ENCODE data around the gene HSD17B11. TPM values are rescaled to one million over a fixed set of nuclear protein-coding genes. Genes with fewer than 3 reads are reported as not detected.
A peak's percentile ranks its signal among the peaks of the same experiment; 100 is the strongest.

Gene HSD17B11, protein sequence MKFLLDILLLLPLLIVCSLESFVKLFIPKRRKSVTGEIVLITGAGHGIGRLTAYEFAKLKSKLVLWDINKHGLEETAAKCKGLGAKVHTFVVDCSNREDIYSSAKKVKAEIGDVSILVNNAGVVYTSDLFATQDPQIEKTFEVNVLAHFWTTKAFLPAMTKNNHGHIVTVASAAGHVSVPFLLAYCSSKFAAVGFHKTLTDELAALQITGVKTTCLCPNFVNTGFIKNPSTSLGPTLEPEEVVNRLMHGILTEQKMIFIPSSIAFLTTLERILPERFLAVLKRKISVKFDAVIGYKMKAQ
- 10 to 100 TPM; 42.2 to 50.5 (median 49.8) TPM for total RNA-seq
- 88.4 TPM for total RNA-seq (2013)

DNA sequence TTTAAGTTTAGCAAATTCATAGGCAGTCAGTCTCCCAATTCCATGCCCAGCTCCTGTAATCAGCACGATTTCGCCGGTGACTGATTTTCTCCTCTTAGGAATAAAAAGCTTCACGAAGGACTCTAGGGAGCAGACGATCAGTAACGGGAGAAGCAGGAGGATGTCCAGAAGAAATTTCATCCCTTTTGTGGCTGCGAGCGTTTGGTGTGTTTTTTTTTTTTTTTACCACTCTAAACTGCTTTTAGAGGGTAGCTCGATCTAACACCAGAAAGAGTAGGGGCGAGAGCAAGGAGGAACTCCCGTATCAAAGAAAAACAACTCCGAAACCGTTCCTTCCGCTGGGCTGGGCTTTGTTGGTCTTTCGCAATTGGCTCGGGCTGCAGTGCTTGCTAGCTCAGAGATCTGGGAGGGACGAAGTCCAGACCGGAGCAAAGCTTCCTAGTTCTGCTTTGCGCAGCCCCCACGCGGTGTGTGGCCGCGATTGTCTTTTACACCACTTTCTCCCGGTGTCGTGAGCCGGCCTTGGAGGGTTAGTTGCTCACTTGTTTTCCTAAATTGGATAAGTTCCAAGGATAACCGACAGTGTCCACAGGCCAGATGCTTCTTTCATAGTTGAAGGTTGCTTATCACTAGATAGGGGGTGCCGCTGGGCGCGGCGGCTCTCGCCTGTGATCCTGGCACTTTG, at the start of gene HSD17B11:
Gene HSD17B11 (minus strand): TSS at position 298 of the 685 bp plus-strand sequence. CDS start 118 bp downstream, at position 180.
- peak; percentile 97 to 99 (median 98) for ATAC-seq
- no peak for TF ChIP-seq CTCF (IDR thresholded peaks at IDR 0.05)
- no peaks in the 10 kb centered on the region for H3K27me3 ChIP-seq (ENCODE audit: control insufficient read depth, insufficient read depth, low read length)
- peak; percentile 66 to 92 for DNase-seq
- H3K36me3 ChIP-seq (ENCODE audit: control insufficient read depth, insufficient read depth, low read length) = no peaks in the 10 kb centered on the region
- intact Hi-C loops (cut with micrococcal nuclease) = loop anchor here (1.0 to 5.0 kb wide), 2 partner anchors 31 to 76 kb away; partner anchors contain the start of gene NUDT9
- peak within 1 kb of the TSS; percentile 63 for H3K27ac ChIP-seq (ENCODE audit: low read length)
- H3K4me3 ChIP-seq (ENCODE audit: low read length) = peak within 1 kb of the TSS; percentile 53
- Mint-ChIP-seq H3K36me3 (no peaks in the 10 kb centered on the region), H3K27me3 (ENCODE audit: low read depth in 2 of 2) (no peaks in the 10 kb centered on the region), H3K27ac (peak within 1 kb of the TSS; percentile 91), H3K4me1 (peaks cover 46 to 47% of the 10 kb centered on the region in 2 donors), H3K4me3 (peak within 1 kb of the TSS; percentile 96), H3K9me3 (no peaks in the 10 kb centered on the region)
- under 1% methylated on average over 30 of the region's 32 CpGs for WGBS (ENCODE audit: insufficient coverage)
- peaks cover 18% of the 10 kb centered on the region for H3K4me1 ChIP-seq (ENCODE audit: control insufficient read depth, insufficient read depth, low read length)
- H3K9me3 ChIP-seq (ENCODE audit: control insufficient read depth, insufficient read depth, low read length) = no peaks in the 10 kb centered on the region

- WGBS (ENCODE audit: insufficient coverage) = 100% methylated on average over 1 of the region's 2 CpGs
Observed at GRCh38 chr4:87433342-87433741, 42.4 kb upstream of the HSD17B11 start.

DNA sequence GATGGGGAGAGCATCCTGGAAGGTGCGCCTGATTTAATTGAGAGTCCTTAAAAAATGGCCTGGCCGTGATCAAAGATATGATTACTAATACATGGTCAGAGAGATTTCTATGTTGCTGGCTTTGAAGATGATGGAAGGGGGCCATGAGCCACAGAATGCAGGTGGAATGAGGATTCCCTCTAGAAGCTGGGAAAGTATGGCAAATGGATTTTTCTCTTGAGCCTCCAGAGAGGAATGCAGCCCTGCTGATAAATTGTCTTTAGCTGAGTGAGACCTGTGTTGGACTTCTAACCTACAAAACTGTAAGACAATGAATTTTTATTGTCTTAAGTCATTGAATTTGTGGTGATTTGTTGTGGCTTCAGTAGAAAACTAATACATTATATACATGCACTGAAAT, 39.0 kb upstream of the HSD17B11 start:
- no peaks in the 10 kb centered on the region for H3K4me1 ChIP-seq (ENCODE audit: control insufficient read depth, insufficient read depth, low read length)
- Mint-ChIP-seq H3K9me3 (no peaks in the 10 kb centered on the region), H3K4me1 (peaks cover 17 to 31% of the 10 kb centered on the region in 2 donors), H3K27ac (no peak overlapping the region), H3K36me3 (no peaks in the 10 kb centered on the region), H3K27me3 (ENCODE audit: low read depth in 2 of 2) (no peaks in the 10 kb centered on the region), H3K4me3 (no peak overlapping the region)
- WGBS (ENCODE audit: insufficient coverage) = 100% methylated on average over 2 of the region's 2 CpGs
- no peak overlapping the region for H3K27ac ChIP-seq (ENCODE audit: low read length)
- H3K36me3 ChIP-seq (ENCODE audit: control insufficient read depth, insufficient read depth, low read length) = peaks cover 3% of the 10 kb centered on the region
- no peaks in the 10 kb centered on the region for H3K9me3 ChIP-seq (ENCODE audit: control insufficient read depth, insufficient read depth, low read length)
- H3K4me3 ChIP-seq (ENCODE audit: low read length) = no peak overlapping the region
- intact Hi-C loops (cut with micrococcal nuclease) = no loop called here
- no peaks in the 10 kb centered on the region for H3K27me3 ChIP-seq (ENCODE audit: control insufficient read depth, insufficient read depth, low read length)
- no peak for DNase-seq
- no peak for TF ChIP-seq CTCF (IDR thresholded peaks at IDR 0.05)
- ATAC-seq = no peak

More at GRCh38 chr4:87433342-87433741, 42.4 kb upstream of the HSD17B11 start:
- Mint-ChIP-seq H3K27me3 (ENCODE audit: low read depth in 2 of 2) (no peaks in the 10 kb centered on the region), H3K4me3 (no peak overlapping the region), H3K4me1 (peaks cover 17 to 29% of the 10 kb centered on the region in 2 donors), H3K27ac (no peak overlapping the region), H3K9me3 (no peaks in the 10 kb centered on the region), H3K36me3 (peaks cover 5% of the 10 kb centered on the region)
- ATAC-seq (no peak), DNase-seq (no peak)
- TF ChIP-seq CTCF (IDR thresholded peaks at IDR 0.05) = no peak
- intact Hi-C loops (cut with micrococcal nuclease) = no loop called here
- H3K27ac ChIP-seq (ENCODE audit: low read length) = no peak overlapping the region
- no peaks in the 10 kb centered on the region for H3K4me1 ChIP-seq (ENCODE audit: control insufficient read depth, insufficient read depth, low read length)
- no peak overlapping the region for H3K4me3 ChIP-seq (ENCODE audit: low read length)
- H3K9me3 ChIP-seq (ENCODE audit: control insufficient read depth, insufficient read depth, low read length) = no peaks in the 10 kb centered on the region
- peaks cover 8% of the 10 kb centered on the region for H3K36me3 ChIP-seq (ENCODE audit: control insufficient read depth, insufficient read depth, low read length)
- no peaks in the 10 kb centered on the region for H3K27me3 ChIP-seq (ENCODE audit: control insufficient read depth, insufficient read depth, low read length)
